ENCODE measurements around the gene MAMDC2. TPM values are rescaled to one million over a fixed set of nuclear protein-coding genes. Genes with fewer than 3 reads are reported as not detected.
A peak's percentile ranks its signal among the peaks of the same experiment; 100 is the strongest.

The MAMDC2 gene
- total RNA-seq, 1 donor from 2014 or later, result 4.0 TPM

DNA sequence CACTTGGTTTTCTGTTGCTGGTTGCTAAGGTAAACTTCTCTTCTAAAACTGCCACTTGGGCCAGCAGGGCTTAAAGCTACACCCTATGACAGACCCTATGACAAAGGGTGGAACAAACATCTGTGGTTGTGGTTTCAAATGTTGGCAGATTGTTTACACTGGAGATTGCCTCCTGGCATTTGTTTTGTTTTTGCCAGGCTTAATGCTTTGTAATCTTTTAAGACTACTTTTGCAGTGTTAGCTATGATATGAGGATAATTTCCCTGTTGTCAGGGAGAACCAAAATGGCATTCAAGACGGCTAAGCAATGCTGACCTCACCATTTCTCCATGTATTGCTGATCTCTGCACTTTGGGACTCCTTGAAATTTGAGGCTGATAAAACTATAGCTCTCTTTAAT is 50.3 kb downstream of the MAMDC2 start:
- H3K9me3 Mint-ChIP-seq, result no peaks in the 10 kb centered on the region

DNA sequence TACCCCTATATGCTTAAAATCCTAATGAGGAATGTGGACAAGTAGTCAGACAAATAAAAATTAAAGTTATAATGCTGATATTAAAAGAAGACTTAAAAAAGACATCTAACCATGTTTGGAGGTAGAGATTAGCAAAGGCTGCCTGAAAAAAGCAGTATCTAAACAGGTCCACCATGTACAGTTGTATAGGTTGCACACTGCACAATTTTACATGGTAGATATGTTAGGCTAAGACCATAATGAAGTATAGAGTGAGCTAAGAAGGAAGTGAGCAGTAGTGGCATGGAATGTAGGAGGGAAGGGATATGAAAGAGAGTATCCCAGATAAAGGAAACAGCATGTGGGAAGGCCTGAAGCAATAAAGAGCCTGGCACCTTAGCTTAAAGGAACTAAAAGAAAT is 51.1 kb downstream of the MAMDC2 start:
- H3K27ac Mint-ChIP-seq, result no peak overlapping the region
- no peaks in the 10 kb centered on the region for H3K4me1 Mint-ChIP-seq (ENCODE audit: unreplicated experiment)
- H3K36me3 Mint-ChIP-seq, result no peaks in the 10 kb centered on the region
- DNase-seq (ENCODE audit: extremely low spot score, unreplicated experiment), result no peak
- H3K4me3 Mint-ChIP-seq, result no peak overlapping the region
- TF ChIP-seq, protein P1, sequence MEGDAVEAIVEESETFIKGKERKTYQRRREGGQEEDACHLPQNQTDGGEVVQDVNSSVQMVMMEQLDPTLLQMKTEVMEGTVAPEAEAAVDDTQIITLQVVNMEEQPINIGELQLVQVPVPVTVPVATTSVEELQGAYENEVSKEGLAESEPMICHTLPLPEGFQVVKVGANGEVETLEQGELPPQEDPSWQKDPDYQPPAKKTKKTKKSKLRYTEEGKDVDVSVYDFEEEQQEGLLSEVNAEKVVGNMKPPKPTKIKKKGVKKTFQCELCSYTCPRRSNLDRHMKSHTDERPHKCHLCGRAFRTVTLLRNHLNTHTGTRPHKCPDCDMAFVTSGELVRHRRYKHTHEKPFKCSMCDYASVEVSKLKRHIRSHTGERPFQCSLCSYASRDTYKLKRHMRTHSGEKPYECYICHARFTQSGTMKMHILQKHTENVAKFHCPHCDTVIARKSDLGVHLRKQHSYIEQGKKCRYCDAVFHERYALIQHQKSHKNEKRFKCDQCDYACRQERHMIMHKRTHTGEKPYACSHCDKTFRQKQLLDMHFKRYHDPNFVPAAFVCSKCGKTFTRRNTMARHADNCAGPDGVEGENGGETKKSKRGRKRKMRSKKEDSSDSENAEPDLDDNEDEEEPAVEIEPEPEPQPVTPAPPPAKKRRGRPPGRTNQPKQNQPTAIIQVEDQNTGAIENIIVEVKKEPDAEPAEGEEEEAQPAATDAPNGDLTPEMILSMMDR (conservative IDR thresholded peaks at IDR 0.05), result no peak
- H3K9me3 Mint-ChIP-seq, result no peaks in the 10 kb centered on the region
- no peaks in the 10 kb centered on the region for H3K27me3 Mint-ChIP-seq

More for the DNA sequence above, 50.3 kb downstream of the MAMDC2 start:
- Mint-ChIP-seq H3K4me1 (ENCODE audit: unreplicated experiment) (no peaks in the 10 kb centered on the region), H3K27ac (peak overlapping the region; percentile 26), H3K4me3 (no peak overlapping the region), H3K36me3 (no peaks in the 10 kb centered on the region), H3K27me3 (no peaks in the 10 kb centered on the region)
- DNase-seq (ENCODE audit: extremely low spot score, unreplicated experiment), result no peak
- TF ChIP-seq, protein P1 (conservative IDR thresholded peaks at IDR 0.05), result no peak

DNA sequence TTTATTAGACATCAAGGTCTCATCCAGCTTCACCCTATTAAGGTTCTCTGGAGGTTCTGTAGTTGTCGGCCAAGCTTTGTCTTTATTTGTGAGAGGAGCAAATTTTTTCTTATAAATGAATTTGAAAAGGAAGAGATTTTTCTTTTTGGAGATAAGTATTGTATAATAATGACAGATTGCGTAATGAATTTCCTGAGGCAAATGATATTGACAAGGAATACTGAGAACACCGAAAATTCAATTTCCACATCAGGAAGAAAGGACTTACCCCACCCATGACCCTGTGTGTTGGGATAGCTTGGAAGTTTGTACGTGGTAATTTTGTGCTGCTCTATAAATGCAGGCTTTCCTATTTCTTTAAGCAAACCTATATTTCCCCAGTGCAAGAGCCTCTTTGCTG is 53.5 kb downstream of the MAMDC2 start:
- Mint-ChIP-seq H3K27me3 (no peaks in the 10 kb centered on the region), H3K36me3 (no peaks in the 10 kb centered on the region), H3K27ac (no peak overlapping the region), H3K9me3 (no peaks in the 10 kb centered on the region), H3K4me3 (no peak overlapping the region), H3K4me1 (ENCODE audit: unreplicated experiment) (no peaks in the 10 kb centered on the region)
- no peak for DNase-seq (ENCODE audit: extremely low spot score, unreplicated experiment)
- TF ChIP-seq, protein P1 (conservative IDR thresholded peaks at IDR 0.05), result no peak

DNA sequence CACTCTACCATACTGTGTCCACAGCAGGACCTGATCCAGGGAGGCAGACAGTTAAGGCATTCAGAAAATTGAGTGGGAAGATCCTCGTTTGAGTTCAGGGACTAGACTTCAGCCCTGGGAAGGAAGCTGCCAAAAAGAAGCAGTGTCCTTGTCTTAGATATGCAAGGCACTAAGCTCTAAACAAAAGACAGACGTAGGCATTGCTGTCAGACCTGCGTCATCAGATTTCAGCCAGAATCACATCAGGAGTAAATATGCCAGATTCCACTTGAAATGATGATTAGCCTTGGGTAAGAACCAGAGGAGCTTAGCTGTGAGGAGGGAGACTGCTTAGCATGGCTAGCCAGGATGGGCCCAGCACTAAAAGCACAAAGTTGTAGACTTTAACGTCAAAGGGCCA is 56.7 kb downstream of the MAMDC2 start:
- Mint-ChIP-seq H3K4me1 (ENCODE audit: unreplicated experiment) (no peaks in the 10 kb centered on the region), H3K27me3 (no peaks in the 10 kb centered on the region), H3K4me3 (no peak overlapping the region), H3K27ac (no peak overlapping the region), H3K36me3 (no peaks in the 10 kb centered on the region), H3K9me3 (no peaks in the 10 kb centered on the region)
- DNase-seq (ENCODE audit: extremely low spot score, unreplicated experiment), result no peak
- TF ChIP-seq, protein P1 (conservative IDR thresholded peaks at IDR 0.05), result no peak

DNA sequence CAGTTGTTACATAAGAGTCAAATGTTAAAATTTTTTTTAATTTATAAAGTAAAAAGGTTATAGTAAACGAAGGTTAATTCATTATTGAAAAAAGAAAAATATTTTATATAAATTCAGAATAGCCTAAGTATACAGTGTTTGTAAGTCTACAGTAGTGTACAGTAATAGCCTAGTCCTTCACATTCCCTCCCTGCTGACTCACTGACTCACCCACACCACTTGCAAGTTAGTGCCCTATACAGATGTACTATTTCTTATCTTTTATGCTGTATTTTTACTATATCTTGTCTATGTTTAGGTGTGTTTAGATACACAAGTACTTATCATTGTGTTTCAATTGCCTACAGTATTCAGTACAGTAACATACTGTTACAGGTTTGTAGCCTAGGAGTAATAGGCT is 57.6 kb downstream of the MAMDC2 start:
- H3K4me3 Mint-ChIP-seq, result no peak overlapping the region
- no peaks in the 10 kb centered on the region for H3K27me3 Mint-ChIP-seq
- H3K36me3 Mint-ChIP-seq, result no peaks in the 10 kb centered on the region
- no peak overlapping the region for H3K27ac Mint-ChIP-seq
- TF ChIP-seq, protein P1 (conservative IDR thresholded peaks at IDR 0.05), result no peak
- no peaks in the 10 kb centered on the region for H3K4me1 Mint-ChIP-seq (ENCODE audit: unreplicated experiment)
- no peaks in the 10 kb centered on the region for H3K9me3 Mint-ChIP-seq
- DNase-seq (ENCODE audit: extremely low spot score, unreplicated experiment), result no peak

DNA sequence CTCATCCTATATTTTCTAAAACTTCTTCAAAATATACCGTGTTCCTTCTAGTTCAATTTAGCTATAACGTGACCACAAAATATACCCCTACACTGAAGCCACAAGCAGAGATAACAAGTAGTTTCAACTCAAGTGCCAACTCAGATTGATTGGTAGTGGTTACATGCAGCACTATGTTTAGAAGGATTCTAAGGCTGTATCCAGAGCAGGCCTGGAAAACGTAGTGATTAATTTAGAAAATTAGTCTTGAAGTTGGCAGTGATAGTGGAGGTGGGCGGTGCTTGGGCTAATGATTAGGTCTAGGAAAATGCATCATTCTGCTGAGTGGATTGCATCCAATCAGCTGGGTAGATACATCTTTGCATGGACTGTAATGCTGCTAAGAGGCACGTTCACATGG is 61.5 kb downstream of the MAMDC2 start:
- Mint-ChIP-seq H3K27ac (no peak overlapping the region), H3K9me3 (no peaks in the 10 kb centered on the region), H3K27me3 (peaks cover 8% of the 10 kb centered on the region), H3K36me3 (no peaks in the 10 kb centered on the region), H3K4me3 (no peak overlapping the region), H3K4me1 (ENCODE audit: unreplicated experiment) (peaks cover 1% of the 10 kb centered on the region)
- TF ChIP-seq, protein P1 (conservative IDR thresholded peaks at IDR 0.05), result no peak
- no peak for DNase-seq (ENCODE audit: extremely low spot score, unreplicated experiment)
